ENCODE measurements around the gene CMTM7. TPM values are rescaled to one million over a fixed set of nuclear protein-coding genes. Genes with fewer than 3 reads are reported as not detected.

The CMTM7 gene
- total RNA-seq, 1 donor from 2014 or later: 20.4 TPM

DNA sequence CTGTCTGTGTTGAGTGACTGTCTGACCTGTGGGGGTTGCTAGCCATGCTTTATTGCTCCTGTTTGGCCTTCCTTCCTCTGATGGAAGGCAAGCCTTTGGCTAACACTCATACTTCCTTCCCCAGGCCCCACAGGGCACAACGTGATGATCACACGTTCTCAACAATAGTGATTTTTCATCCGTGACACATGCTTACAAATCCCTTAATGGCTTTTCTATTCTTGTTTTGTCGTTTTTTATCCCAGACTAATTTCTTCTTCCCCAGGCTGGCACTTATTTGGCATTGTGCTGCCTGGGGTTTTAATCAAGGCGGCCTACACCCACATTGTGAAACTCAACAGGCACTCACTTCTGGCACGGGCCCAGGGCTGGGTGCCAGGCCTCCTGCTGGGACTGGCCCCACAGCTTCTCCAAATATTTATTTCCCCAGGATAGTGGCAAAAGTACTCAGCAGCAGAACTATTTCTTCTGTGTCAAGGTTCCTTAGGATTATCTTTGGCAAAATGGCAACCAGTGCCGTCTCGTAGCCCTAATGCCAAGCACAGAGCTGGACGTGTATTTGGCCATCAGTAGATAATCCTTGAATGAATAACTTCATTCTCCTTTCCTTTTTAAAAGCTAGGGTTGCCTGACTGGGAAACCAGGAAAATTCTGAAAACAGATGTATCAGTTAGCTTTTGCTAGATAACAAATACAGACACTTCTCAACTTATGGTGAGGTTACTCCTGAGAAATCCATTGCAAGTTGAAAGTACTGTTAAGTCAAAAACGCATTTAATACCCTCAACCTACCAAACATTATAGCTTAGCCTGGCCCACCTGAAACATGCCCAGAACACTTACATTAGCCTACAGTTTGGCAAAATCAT is 30.6 kb downstream of the CMTM7 start:
- DNase-seq (ENCODE audit: extremely low spot score, unreplicated experiment): no peak
- TF ChIP-seq, protein P1, sequence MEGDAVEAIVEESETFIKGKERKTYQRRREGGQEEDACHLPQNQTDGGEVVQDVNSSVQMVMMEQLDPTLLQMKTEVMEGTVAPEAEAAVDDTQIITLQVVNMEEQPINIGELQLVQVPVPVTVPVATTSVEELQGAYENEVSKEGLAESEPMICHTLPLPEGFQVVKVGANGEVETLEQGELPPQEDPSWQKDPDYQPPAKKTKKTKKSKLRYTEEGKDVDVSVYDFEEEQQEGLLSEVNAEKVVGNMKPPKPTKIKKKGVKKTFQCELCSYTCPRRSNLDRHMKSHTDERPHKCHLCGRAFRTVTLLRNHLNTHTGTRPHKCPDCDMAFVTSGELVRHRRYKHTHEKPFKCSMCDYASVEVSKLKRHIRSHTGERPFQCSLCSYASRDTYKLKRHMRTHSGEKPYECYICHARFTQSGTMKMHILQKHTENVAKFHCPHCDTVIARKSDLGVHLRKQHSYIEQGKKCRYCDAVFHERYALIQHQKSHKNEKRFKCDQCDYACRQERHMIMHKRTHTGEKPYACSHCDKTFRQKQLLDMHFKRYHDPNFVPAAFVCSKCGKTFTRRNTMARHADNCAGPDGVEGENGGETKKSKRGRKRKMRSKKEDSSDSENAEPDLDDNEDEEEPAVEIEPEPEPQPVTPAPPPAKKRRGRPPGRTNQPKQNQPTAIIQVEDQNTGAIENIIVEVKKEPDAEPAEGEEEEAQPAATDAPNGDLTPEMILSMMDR (conservative IDR thresholded peaks at IDR 0.05): no peak
- no peaks in the 10 kb centered on the region for H3K27me3 Mint-ChIP-seq
- peaks cover 6% of the 10 kb centered on the region for H3K36me3 Mint-ChIP-seq
- peaks cover 10% of the 10 kb centered on the region for H3K9me3 Mint-ChIP-seq
- H3K4me3 Mint-ChIP-seq: no peak overlapping the region
- peak overlapping the region; percentile 96 for H3K27ac Mint-ChIP-seq
- H3K4me1 Mint-ChIP-seq (ENCODE audit: unreplicated experiment): peaks cover 50% of the 10 kb centered on the region

DNA sequence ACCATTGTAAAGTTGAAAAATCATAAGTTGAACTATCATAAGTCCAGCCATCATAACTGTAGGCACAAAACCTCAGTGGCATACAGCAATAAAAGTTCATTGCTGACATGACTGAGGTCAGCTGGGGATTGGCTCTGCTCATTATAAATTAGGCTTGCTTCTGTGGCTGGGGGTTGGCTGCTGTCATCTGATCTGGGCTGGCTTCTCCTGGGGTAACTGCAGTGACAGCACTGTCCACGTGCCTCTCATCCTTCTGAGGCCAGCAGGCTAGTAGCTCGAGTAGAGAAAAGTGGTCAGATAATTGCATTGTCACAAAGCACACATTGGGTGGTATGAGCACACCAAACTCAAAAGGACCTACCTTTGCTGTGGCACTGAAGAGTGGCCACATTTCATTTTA is 31.3 kb downstream of the CMTM7 start:
- TF ChIP-seq, protein P1 (conservative IDR thresholded peaks at IDR 0.05): no peak
- Mint-ChIP-seq H3K27me3 (peaks cover 5% of the 10 kb centered on the region), H3K4me3 (no peak overlapping the region), H3K36me3 (peaks cover 5% of the 10 kb centered on the region), H3K27ac (no peak overlapping the region), H3K9me3 (peaks cover 10% of the 10 kb centered on the region), H3K4me1 (ENCODE audit: unreplicated experiment) (peaks cover 50% of the 10 kb centered on the region)
- DNase-seq (ENCODE audit: extremely low spot score, unreplicated experiment): no peak

DNA sequence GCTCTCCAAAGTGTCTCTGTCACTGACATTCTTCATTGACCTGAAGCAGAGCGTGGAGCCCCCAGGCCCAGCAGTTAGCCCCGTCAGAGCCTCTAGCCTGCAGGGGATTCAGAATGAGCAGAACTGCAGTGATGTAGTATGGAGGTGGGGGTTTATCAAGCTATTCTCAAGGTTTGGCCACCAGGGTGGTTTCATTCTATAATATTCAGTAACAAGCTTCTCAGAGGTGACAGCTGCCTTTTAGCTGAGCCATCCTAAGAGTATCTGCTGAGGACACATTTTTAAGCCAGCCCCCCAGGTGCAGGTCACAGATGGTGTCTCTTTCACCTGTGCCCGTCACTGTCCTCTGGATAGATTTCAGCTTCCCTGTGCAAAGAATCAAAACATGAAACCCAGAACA is 31.9 kb downstream of the CMTM7 start:
- H3K27me3 Mint-ChIP-seq: peaks cover 5% of the 10 kb centered on the region
- TF ChIP-seq, protein P1 (conservative IDR thresholded peaks at IDR 0.05): no peak
- H3K9me3 Mint-ChIP-seq: peaks cover 10% of the 10 kb centered on the region
- H3K36me3 Mint-ChIP-seq: peaks cover 5% of the 10 kb centered on the region
- H3K4me3 Mint-ChIP-seq: no peak overlapping the region
- H3K4me1 Mint-ChIP-seq (ENCODE audit: unreplicated experiment): peaks cover 50% of the 10 kb centered on the region
- DNase-seq (ENCODE audit: extremely low spot score, unreplicated experiment): no peak
- H3K27ac Mint-ChIP-seq: peak overlapping the region; percentile 25

DNA sequence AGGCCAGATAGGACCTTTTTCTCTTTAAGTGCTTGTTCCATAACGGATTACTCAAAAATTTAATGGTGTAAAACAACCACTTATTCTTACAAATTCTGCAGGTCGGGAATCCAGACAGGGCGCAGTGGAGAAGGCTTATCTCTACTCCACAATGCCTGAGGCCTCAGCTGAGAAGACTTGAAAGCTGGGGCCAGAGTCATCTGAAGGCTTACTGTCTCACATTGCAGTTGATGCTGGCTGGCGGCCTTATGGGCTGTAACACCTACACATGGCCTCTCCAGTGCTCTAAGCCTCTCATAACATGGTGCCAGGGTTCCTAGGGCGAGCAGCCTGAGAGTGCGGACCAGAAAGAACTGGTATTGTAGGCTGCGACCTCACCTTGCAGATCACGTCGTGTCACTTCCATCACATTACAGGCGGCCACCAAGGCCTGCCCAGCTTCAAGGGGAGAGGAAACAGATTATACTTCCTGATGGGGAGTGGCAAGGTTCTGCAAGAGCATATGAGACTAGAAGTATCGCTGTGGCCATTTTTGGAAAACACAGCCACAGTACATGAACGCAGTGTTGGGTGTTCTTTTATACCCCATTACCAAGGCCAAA is 32.4 kb downstream of the CMTM7 start:
- peaks cover 5% of the 10 kb centered on the region for H3K27me3 Mint-ChIP-seq
- no peak overlapping the region for H3K4me3 Mint-ChIP-seq
- H3K36me3 Mint-ChIP-seq: peaks cover 4% of the 10 kb centered on the region
- peaks cover 10% of the 10 kb centered on the region for H3K9me3 Mint-ChIP-seq
- peaks cover 50% of the 10 kb centered on the region for H3K4me1 Mint-ChIP-seq (ENCODE audit: unreplicated experiment)
- DNase-seq (ENCODE audit: extremely low spot score, unreplicated experiment): no peak
- TF ChIP-seq, protein P1 (conservative IDR thresholded peaks at IDR 0.05): no peak
- H3K27ac Mint-ChIP-seq: peak overlapping the region; percentile 25

DNA sequence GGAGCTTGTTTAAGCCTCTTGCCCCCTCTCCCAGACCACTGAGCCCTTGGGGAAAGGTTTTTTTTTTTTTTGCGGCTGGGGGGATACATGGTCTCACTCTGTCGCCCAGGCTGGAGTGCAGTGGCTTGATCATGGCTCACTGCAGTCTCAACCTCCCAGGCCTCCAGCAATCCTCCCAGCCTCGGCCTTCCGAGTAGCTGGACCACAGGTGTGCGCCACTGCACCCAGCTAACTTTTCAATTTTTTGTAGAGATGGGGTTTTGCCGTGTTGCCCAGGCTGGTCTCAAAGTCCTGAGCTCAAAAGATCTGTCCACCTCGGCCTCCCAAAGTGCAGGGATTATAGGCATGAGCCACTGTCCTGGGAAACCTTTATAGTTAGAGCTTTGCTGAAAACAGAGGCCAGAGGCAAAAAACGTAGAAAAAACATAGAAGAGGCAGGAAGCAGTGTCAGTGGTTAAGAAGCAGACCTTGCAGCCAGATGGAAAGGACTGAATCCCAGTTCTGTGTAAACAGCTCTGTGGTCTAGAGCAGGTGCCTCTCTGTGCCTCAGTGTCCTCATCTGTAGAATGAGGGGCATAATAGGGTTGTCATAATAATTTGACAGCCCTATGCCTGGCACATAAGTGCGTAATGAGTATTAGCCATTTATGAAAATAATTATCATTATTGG is 33.1 kb downstream of the CMTM7 start:
- TF ChIP-seq, protein P1 (conservative IDR thresholded peaks at IDR 0.05): no peak

More for the DNA sequence above, 33.1 kb downstream of the CMTM7 start:
- DNase-seq (ENCODE audit: extremely low spot score, unreplicated experiment): no peak
- Mint-ChIP-seq H3K4me3 (no peak overlapping the region), H3K4me1 (ENCODE audit: unreplicated experiment) (peaks cover 45% of the 10 kb centered on the region), H3K27ac (no peak overlapping the region), H3K36me3 (no peaks in the 10 kb centered on the region), H3K27me3 (peaks cover 5% of the 10 kb centered on the region), H3K9me3 (peaks cover 3% of the 10 kb centered on the region)
